ENCODE measurements around the gene INPP5F. TPM values are rescaled to one million over a fixed set of nuclear protein-coding genes. Genes with fewer than 3 reads are reported as not detected.

The INPP5F gene
- total RNA-seq, 1 donor = 38.0 TPM

- no peak overlapping the region for H3K4me3 ChIP-seq (ENCODE audit: low read depth, low read length)
- no peak for DNase-seq (ENCODE audit: low read depth)
- TF ChIP-seq CTCF (IDR thresholded peaks at IDR 0.05; ENCODE audit: insufficient read depth, low read depth, low read length) = no peak
Measured at GRCh38 chr10:119812684-119813083, 86.8 kb downstream of the INPP5F start.

DNA sequence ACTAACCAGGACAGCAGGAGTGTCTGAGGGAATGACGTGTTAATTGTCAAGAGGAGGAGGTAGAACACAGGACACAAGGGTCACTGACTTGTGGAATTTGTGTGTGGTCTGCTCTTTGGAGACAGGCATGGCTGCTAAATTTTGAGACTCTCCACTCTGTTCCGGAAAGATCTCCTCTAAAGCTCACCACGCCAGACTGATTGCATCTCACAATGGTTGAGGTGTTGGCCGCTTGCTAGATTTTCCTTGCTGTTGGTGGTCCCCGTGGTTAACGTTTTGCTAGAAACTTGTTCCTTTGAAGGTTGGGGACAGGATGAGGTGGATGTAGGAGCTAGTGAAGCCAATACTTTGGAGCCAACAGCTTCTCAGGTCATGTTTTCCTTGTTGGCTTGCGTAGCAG, 89.8 kb downstream of the INPP5F start:
- no peak for TF ChIP-seq CTCF (IDR thresholded peaks at IDR 0.05; ENCODE audit: insufficient read depth, low read depth, low read length)
- DNase-seq (ENCODE audit: low read depth) = no peak
- H3K4me3 ChIP-seq (ENCODE audit: low read depth, low read length) = no peak overlapping the region

DNA sequence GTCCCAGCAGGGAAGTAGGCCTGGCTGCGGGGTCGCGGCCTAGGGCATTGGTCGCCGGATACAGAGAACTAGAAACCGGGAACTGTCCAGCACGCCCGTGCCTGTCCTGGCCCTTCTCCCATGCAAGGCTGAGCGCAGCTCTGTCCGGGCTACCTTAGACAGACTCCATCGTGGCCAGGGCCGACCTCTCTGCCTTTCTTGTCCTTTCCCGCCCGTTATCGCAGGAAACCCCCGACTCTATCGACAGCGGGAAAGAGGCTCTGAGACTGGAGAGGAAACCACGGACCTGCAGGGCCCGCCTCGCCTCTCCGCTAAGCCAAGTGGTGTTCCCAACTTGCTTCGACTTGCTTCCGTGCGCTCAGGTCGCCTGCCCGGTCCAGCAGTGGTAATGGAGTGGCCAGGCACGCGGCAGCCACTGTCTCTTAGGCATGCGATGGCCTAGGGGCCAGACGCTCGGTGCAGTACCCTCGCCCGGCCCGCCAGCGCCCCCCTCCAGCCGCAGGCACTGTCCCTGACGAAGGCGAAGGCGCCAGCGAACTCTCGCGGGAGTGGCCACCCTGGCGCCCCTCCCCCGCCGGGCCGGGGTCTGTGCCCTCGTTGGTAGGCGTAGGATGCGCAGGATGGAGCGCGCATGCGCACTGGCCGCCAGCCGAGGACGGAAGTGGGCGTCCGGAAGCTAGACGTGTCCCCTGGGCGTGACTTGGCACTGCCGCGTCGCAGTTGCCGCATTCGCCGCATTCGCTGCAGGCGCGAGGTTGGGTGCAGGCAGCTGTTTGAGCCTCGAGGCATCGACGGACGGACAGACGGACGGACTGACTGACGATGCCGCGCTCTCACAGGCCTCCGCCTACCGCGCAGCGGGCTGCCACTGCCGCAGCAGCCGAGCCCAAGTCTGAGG, 92.4 kb downstream of the INPP5F start:
- H3K4me3 ChIP-seq (ENCODE audit: low read depth, low read length) = peak overlapping the region; percentile 56
- DNase-seq (ENCODE audit: low read depth) = peak; percentile 72
- TF ChIP-seq CTCF (IDR thresholded peaks at IDR 0.05; ENCODE audit: insufficient read depth, low read depth, low read length) = peak; percentile 26

- no peak for DNase-seq (ENCODE audit: low read depth)
- no peak for TF ChIP-seq CTCF (IDR thresholded peaks at IDR 0.05; ENCODE audit: insufficient read depth, low read depth, low read length)
- H3K4me3 ChIP-seq (ENCODE audit: low read depth, low read length) = peak overlapping the region; percentile 56
Measured at GRCh38 chr10:119818889-119819270, 93.0 kb downstream of the INPP5F start.

- no peak for TF ChIP-seq CTCF (IDR thresholded peaks at IDR 0.05; ENCODE audit: insufficient read depth, low read depth, low read length)
- DNase-seq (ENCODE audit: low read depth) = no peak
Measured at GRCh38 chr10:119821182-119821581, 95.3 kb downstream of the INPP5F start.

DNA sequence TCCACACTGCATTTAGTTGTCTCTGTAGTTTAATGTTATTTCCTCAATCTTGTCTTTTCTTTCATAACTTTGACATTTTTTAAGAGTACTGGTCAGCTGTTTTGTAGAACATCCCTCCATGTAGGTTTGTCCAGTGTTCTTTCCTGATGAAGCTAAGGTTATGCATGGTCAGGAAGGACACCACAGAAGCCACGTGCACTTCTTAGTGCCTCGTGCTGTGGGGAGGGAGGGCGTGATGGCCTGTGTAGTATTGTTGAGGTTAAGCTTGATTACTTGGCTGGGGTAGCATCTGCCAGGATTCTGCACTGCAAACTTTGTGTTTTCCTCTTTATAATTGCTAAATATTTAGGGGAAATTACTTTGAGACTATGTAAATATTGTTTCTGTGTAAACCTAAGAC, 98.4 kb downstream of the INPP5F start:
- TF ChIP-seq CTCF (IDR thresholded peaks at IDR 0.05; ENCODE audit: insufficient read depth, low read depth, low read length) = no peak
- DNase-seq (ENCODE audit: low read depth) = no peak
- H3K4me3 ChIP-seq (ENCODE audit: low read depth, low read length) = no peak overlapping the region

More at GRCh38 chr10:119821182-119821581, 95.3 kb downstream of the INPP5F start:
- no peak overlapping the region for H3K4me3 ChIP-seq (ENCODE audit: low read depth, low read length)

Measured in fibroblast of villous mesenchyme (primary cell).